HCT116 (cell line): Measurements from ENCODE around the gene POLRMT. TPM values are rescaled to one million over a fixed set of nuclear protein-coding genes. Genes with fewer than 3 reads are reported as not detected.

Experiments used
- ATAC-seq: fragments of 200-7000 bp; cut with Tn5 transposase; 2 replicates; pipeline ENCODE4 v1.9.1; 2020; ENCODE audit warnings: mild to moderate bottlenecking, moderate library complexity
- BruUV-seq: library from RNA; stranded (reverse); fragments of 400-500 nt; replicated peaks from 2 replicates; lab custom pipeline; 2021; lab: Mats Ljungman, UMichigan
- CTCF ChIA-PET: fragments of 300-600 bp; sonication (Branson Sonifier 250); formaldehyde crosslinking; loops from one replicate; lab custom pipeline; 2021; ENCODE audit warnings: antibody characterized with exemption; lab: Charles Lee
- POLR2A ChIA-PET: fragments of 300-600, 350-600 bp; sonication (Branson Sonifier 250); formaldehyde crosslinking; loops from one replicate; lab custom pipeline; 2021; ENCODE audit warnings: antibody characterized with exemption; lab: Charles Lee
- RAD21 ChIA-PET, 2 experiments: fragments of 300-600 bp; sonication (Branson Sonifier 250); formaldehyde crosslinking; loops; one replicate each; lab custom pipeline; 2023; ENCODE audit warnings: low total read pairs in 2 of 2; ENCODE audit not compliant: uncharacterized antibody in 2 of 2, unreplicated experiment in 2 of 2, low non-redundant PET in 1 of 2; lab: Charles Lee
- DNase-seq: peaks from one replicate; pipeline ENCODE4 v3.0.0-alpha.2; 2010; ENCODE audit warnings: low read depth, low spot score
- H2AFZ ChIP-seq: fragments of 200-600 bp; shearing (Covaris generic), sonication (generic); 2 replicates; pipeline ENCODE4 v1.6.1; 2017; ENCODE audit warnings: low read depth, mixed run types, mixed read lengths, antibody characterized with exemption, low read length; ENCODE audit not compliant: poor library complexity, severe bottlenecking
- H3K27ac ChIP-seq: 2 replicates; pipeline ENCODE4 v1.5.1; 2012; ENCODE audit warnings: low read depth, low read length
- H3K27me3 ChIP-seq: fragments of 200-600 bp; sonication (generic); 2 replicates; pipeline ENCODE4 v1.6.1; 2016; ENCODE audit warnings: mixed run types, low read length, mixed read lengths; ENCODE audit not compliant: insufficient read depth
- H3K36me3 ChIP-seq, 2 experiments: fragments of 200-500 bp in 1 of 2; fragments of 200-600 bp in 1 of 2; sonication (Bioruptor generic) in 1 of 2; sonication (generic) in 1 of 2; 2 replicates each; pipeline versions ENCODE4 v1.5.1 to v1.6.1; 2014 to 2016; ENCODE audit warnings: low read length in 2 of 2, inconsistent platforms in 1 of 2, mixed read lengths in 1 of 2, mixed run types in 1 of 2; ENCODE audit not compliant: insufficient read depth in 2 of 2, control insufficient read depth in 1 of 2
- H3K4me1 ChIP-seq, 2 experiments: fragments of 200-600 bp in 1 of 2; sonication (generic) in 1 of 2; 2 replicates each; pipeline versions ENCODE4 v1.5.1 to v1.6.1; 2012 to 2017; ENCODE audit warnings: low read length in 2 of 2, inconsistent platforms in 1 of 2, mild to moderate bottlenecking in 1 of 2, mixed read lengths in 1 of 2, mixed run types in 1 of 2, moderate library complexity in 1 of 2; ENCODE audit not compliant: insufficient read depth in 2 of 2, control insufficient read depth in 1 of 2
- H3K4me2 ChIP-seq: fragments of 200-600 bp; sonication (generic); 2 replicates; pipeline ENCODE4 v1.6.1; 2017; ENCODE audit warnings: mixed run types, low read length, mixed read lengths
- H3K4me3 ChIP-seq, 2 experiments: fragments of 200-600 bp in 1 of 2; sonication (generic) in 1 of 2; replicated peaks in 1 of 2; 2 replicates each; pipeline ENCODE4 v1.5.1; 2011 to 2016; ENCODE audit warnings: low read length in 2 of 2, control low read depth in 1 of 2, low read depth in 1 of 2, mild to moderate bottlenecking in 1 of 2, mixed read lengths in 1 of 2, mixed run types in 1 of 2
- H3K79me2 ChIP-seq: fragments of 200-600 bp; sonication (generic); 2 replicates; pipeline ENCODE4 v1.6.1; 2017; ENCODE audit warnings: mild to moderate bottlenecking, mixed run types, low read length, moderate library complexity, mixed read lengths; ENCODE audit not compliant: insufficient read depth
- H3K9ac ChIP-seq: fragments of 200-600 bp; sonication (generic); 2 replicates; pipeline ENCODE4 v1.6.1; 2016; ENCODE audit warnings: low read length, mixed read lengths
- H3K9me2 ChIP-seq: fragments of 200-600 bp; sonication (generic), shearing (Covaris generic); 2 replicates; pipeline ENCODE4 v1.6.1; 2017; ENCODE audit warnings: mixed run types, mild to moderate bottlenecking, moderate library complexity; ENCODE audit not compliant: insufficient read depth
- H3K9me3 ChIP-seq, 2 experiments: fragments of 200-500 bp in 1 of 2; fragments of 200-600 bp in 1 of 2; sonication (Bioruptor generic) in 1 of 2; sonication (generic) in 1 of 2; 2 replicates each; pipeline ENCODE4 v1.6.1; 2014 to 2017; ENCODE audit warnings: low read length in 2 of 2, mixed read lengths in 2 of 2, inconsistent platforms in 1 of 2, low read depth in 1 of 2, mild to moderate bottlenecking in 1 of 2, mixed run types in 1 of 2, moderate library complexity in 1 of 2; ENCODE audit not compliant: control insufficient read depth in 1 of 2, insufficient read depth in 1 of 2
- H4K20me1 ChIP-seq: fragments of 200-600 bp; sonication (generic), shearing (Covaris generic); 2 replicates; pipeline ENCODE4 v1.6.1; 2017; ENCODE audit warnings: mixed run types, mild to moderate bottlenecking, moderate library complexity; ENCODE audit not compliant: insufficient read depth
- CBX3 ChIP-seq: IDR thresholded peaks from 2 replicates; pipeline ENCODE4 v1.6.1; 2012; ENCODE audit warnings: low read depth
- CEBPB ChIP-seq: IDR thresholded peaks from 2 replicates; pipeline ENCODE4 v1.6.1; 2012; ENCODE audit warnings: low read depth
- EZH2 ChIP-seq: fragments of 200-600 bp; sonication (generic); IDR thresholded peaks from 2 replicates; pipeline ENCODE4 v1.6.1; 2017; ENCODE audit warnings: antibody characterized with exemption, mixed run types
- EZH2phosphoT487 ChIP-seq: fragments of 200-600 bp; IDR thresholded peaks from 2 replicates; pipeline ENCODE4 v1.6.1; 2018; ENCODE audit warnings: antibody characterized with exemption, borderline replicate concordance
- FOSL1 ChIP-seq: IDR thresholded peaks from 2 replicates; pipeline ENCODE4 v1.6.1; 2012; ENCODE audit warnings: low read depth
- POLR2A ChIP-seq: IDR thresholded peaks from 2 replicates; pipeline ENCODE4 v1.7.0; 2011; ENCODE audit warnings: borderline replicate concordance; ENCODE audit not compliant: insufficient read depth, insufficient read length; ENCODE audit errors: extremely low read depth
- POLR2AphosphoS5 ChIP-seq: IDR thresholded peaks from 2 replicates; pipeline ENCODE4 v1.6.1; 2011; ENCODE audit warnings: mild to moderate bottlenecking, low read depth, low read length, moderate library complexity
- SP1 ChIP-seq: IDR thresholded peaks from 2 replicates; pipeline ENCODE4 v1.6.1; 2012; ENCODE audit warnings: low read depth
- SRF ChIP-seq: IDR thresholded peaks from 2 replicates; pipeline ENCODE4 v1.6.1; 2012; ENCODE audit warnings: low read depth
- TCF7L2 ChIP-seq: IDR thresholded peaks from 2 replicates; pipeline ENCODE4 v1.7.0; 2011; ENCODE audit warnings: borderline replicate concordance, inconsistent platforms; ENCODE audit not compliant: insufficient read depth, insufficient read length; ENCODE audit errors: extremely low read depth
- YY1 ChIP-seq: IDR thresholded peaks from 2 replicates; pipeline ENCODE4 v1.6.1; 2011; ENCODE audit warnings: low read length, low read depth, moderate library complexity, mild to moderate bottlenecking; ENCODE audit not compliant: insufficient replicate concordance; ENCODE audit errors: extremely low read depth
- ZFX ChIP-seq: fragments of 450-650 bp; IDR thresholded peaks from 2 replicates; pipeline ENCODE4 v1.6.1; 2017
- intact Hi-C: fragments of 100-400 bp; cut with micrococcal nuclease; formaldehyde crosslinking; loops from 2 replicates; pipeline ENCODE4 v1.10.0; 2022
- total RNA-seq: library from RNA; stranded (reverse); gene quantifications from one replicate; pipeline ENCODE4 v1.2.1, GENCODE V29; 2021; ENCODE audit not compliant: unreplicated experiment
- TF ChIP-seq, protein P1 (sequence below), 3 experiments: fragments of 200-600 bp in 1 of 3; sonication (generic) in 1 of 3; IDR thresholded peaks in 2 of 3; conservative IDR thresholded peaks in 1 of 3; 2 replicates each; pipeline ENCODE4 v1.5.1; 2012 to 2017; ENCODE audit warnings: low read depth in 2 of 3, low read length in 2 of 3, antibody characterized with exemption in 1 of 3, borderline replicate concordance in 1 of 3, control low read depth in 1 of 3, mild to moderate bottlenecking in 1 of 3, mixed read lengths in 1 of 3, mixed run types in 1 of 3, moderate library complexity in 1 of 3; ENCODE audit not compliant: insufficient read depth in 1 of 3
- TF ChIP-seq, protein P2 (sequence below): IDR thresholded peaks from 2 replicates; pipeline ENCODE4 v1.6.1; 2012

POLRMT gene
- total RNA-seq, 1 experiment from 2014 or later, result 138 TPM

DNA sequence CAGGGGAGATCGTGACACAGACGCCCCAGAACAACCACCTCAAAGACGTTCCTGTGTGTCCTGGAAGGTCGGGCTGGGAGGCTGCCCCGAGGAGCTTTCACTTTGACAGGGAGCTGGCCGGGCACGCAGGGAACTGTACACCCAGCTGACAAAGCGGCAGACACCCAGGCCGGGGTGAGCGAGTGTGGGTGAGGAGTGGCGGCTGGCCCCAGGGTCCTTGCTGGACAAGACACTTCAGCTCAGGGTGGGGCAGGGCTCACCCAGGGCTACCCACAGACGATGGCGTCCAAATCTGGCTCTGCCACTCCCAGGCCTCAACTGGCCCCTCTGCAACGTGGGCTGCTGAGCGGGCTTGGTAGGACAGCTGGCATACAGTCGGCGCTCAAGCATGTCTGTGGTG is 8.4 kb upstream of the POLRMT start:
- Histone ChIP-seq H3K9me2 (no peaks in the 10 kb centered on the region), H3K9me3 (no peaks in the 10 kb centered on the region)
- no TSS peak for BruUV-seq
- intact Hi-C loops, result no loop called here
- DNase-seq, result no peak
- TF ChIP-seq SRF (no peak), EZH2phosphoT487 (no peak), EZH2 (no peak), SP1 (no peak), FOSL1 (no peak), POLR2A (no peak), POLR2AphosphoS5 (no peak), YY1 (no peak), ZFX (no peak), CBX3 (no peak), CEBPB (no peak), TCF7L2 (no peak)
- TF ChIP-seq, protein P1, sequence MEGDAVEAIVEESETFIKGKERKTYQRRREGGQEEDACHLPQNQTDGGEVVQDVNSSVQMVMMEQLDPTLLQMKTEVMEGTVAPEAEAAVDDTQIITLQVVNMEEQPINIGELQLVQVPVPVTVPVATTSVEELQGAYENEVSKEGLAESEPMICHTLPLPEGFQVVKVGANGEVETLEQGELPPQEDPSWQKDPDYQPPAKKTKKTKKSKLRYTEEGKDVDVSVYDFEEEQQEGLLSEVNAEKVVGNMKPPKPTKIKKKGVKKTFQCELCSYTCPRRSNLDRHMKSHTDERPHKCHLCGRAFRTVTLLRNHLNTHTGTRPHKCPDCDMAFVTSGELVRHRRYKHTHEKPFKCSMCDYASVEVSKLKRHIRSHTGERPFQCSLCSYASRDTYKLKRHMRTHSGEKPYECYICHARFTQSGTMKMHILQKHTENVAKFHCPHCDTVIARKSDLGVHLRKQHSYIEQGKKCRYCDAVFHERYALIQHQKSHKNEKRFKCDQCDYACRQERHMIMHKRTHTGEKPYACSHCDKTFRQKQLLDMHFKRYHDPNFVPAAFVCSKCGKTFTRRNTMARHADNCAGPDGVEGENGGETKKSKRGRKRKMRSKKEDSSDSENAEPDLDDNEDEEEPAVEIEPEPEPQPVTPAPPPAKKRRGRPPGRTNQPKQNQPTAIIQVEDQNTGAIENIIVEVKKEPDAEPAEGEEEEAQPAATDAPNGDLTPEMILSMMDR (IDR thresholded peaks at IDR 0.05 in 2 of 3, conservative IDR thresholded peaks at IDR 0.05 in 1 of 3; ENCODE audit: borderline replicate concordance in 1 of 3, insufficient read depth in 1 of 3, low read depth in 2 of 3, low read length in 2 of 3), result no peak
- TF ChIP-seq, protein P2, sequence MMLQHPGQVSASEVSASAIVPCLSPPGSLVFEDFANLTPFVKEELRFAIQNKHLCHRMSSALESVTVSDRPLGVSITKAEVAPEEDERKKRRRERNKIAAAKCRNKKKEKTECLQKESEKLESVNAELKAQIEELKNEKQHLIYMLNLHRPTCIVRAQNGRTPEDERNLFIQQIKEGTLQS, result no peak
- TF ChIP-seq, all 23 proteins: peak for 0
- H3K9ac ChIP-seq, result no peak overlapping the region
- ChIA-PET RAD21 (no interaction called here), POLR2A (no interaction called here), CTCF (no interaction called here)
- peaks cover 2 to 18% of the 10 kb centered on the region in 2 experiments; a peak in 3 of 4 replicates for H3K4me1 ChIP-seq
- H3K4me2 ChIP-seq, result no peak overlapping the region
- H3K4me3 ChIP-seq, result no peak overlapping the region
- H4K20me1 ChIP-seq, result no peaks in the 10 kb centered on the region
- no peak for ATAC-seq
- H3K27ac ChIP-seq, result no peak overlapping the region
- H3K27me3 ChIP-seq, result no peaks in the 10 kb centered on the region
- H3K36me3 ChIP-seq, result peaks cover 0 to 2% of the 10 kb centered on the region in 2 experiments; a peak in 1 of 4 replicates
- H3K79me2 ChIP-seq, result no peaks in the 10 kb centered on the region
- no peak overlapping the region for H2AFZ ChIP-seq
